Mucosa of descending colon (tissue), 3 donors: ENCODE measurements around the gene CPSF4L. TPM values are rescaled to one million over a fixed set of nuclear protein-coding genes. Genes with fewer than 3 reads are reported as not detected.

ENCODE experiments used
- ATAC-seq: fragments of 200-7000 bp; cut with Tn5 transposase; one replicate; pipeline ENCODE4 v1.9.1; 2020; ENCODE audit warnings: mild to moderate bottlenecking, moderate library complexity
- DNase-seq, 3 donors: peaks; one replicate each; pipeline ENCODE4 v3.0.0-alpha.2; 2020
- H3K36me3 ChIP-seq: fragments of 200-600 bp; one replicate; pipeline ENCODE4 v1.8.0; 2021; ENCODE audit warnings: low read depth, mild to moderate bottlenecking
- H3K4me1 ChIP-seq: fragments of 200-600 bp; one replicate; pipeline ENCODE4 v1.8.0; 2021; ENCODE audit warnings: low read depth, mild to moderate bottlenecking
- H3K4me3 ChIP-seq: fragments of 200-600 bp; one replicate; pipeline ENCODE4 v1.8.0; 2021; ENCODE audit warnings: mild to moderate bottlenecking
- H3K9me3 ChIP-seq: fragments of 200-600 bp; one replicate; pipeline ENCODE4 v1.8.0; 2021; ENCODE audit warnings: mild to moderate bottlenecking
- CTCF ChIP-seq: fragments of 200-600 bp; IDR thresholded peaks from one replicate; pipeline ENCODE4 v1.8.0; 2022; ENCODE audit warnings: antibody characterized with exemption, mild to moderate bottlenecking
- intact Hi-C, 2 donors: fragments of 100-400 bp; cut with DNase I in 1 of 2; cut with micrococcal nuclease in 1 of 2; formaldehyde crosslinking; loops; one replicate each; pipeline versions ENCODE4 v1.11.0 to v1.11.1; 2022; cut with DNase I, micrococcal nuclease
- total RNA-seq, 3 donors: library from RNA; stranded (reverse); fragmentation: NEBNext Ultra II Directional in 2 of 3; extraction: Animal tissue kit (Norgen Biotek cat#: 25700) in 2 of 3; gene quantifications; one replicate each; pipeline versions ENCODE4 v1.2.1 to v1.2.4, GENCODE V29; 2021 to 2023
- donor health status: DM: no; HTN: no; CAD: no; lungs with moderate emphysema.
- donor health status: DM: no; HTN: no; CAD: no.
- donor health status: DM: no; HTN: yes; CAD: no.

CPSF4L gene
- total RNA-seq, 3 donors from 2014 or later, result not detected

- Histone ChIP-seq H3K9me3 (no peaks in the 10 kb centered on the region), H3K4me1 (peaks cover 8% of the 10 kb centered on the region), H3K4me3 (no peak overlapping the region), H3K36me3 (no peaks in the 10 kb centered on the region)
- no peak for TF ChIP-seq CTCF
- no peak for DNase-seq
- intact Hi-C loops, result no loop called here
- ATAC-seq, result no peak
Measured at GRCh38 chr17:73223626-73224230, 38.0 kb downstream of the CPSF4L start.

DNA sequence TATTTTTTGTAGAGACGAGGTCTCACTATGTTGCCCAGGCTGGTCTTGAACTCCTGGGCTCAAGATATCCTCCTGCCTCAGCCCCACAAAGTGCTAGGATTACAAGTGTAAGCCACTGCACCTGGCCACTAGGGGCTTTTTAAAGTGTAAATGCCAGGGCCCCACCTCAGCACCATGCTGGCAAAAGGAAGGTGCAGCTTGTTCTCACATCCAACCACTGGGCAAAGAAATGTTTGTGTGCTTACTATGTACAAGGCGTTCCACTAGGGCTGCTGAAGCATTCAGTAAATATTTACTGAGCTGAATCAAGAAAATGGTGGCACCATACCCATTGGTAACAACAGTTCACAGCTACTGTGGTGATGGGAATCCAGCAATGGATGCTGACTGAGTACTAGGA lies 46.2 kb downstream of the CPSF4L start:
- Histone ChIP-seq H3K9me3 (no peaks in the 10 kb centered on the region), H3K4me1 (no peaks in the 10 kb centered on the region), H3K4me3 (no peak overlapping the region), H3K36me3 (no peaks in the 10 kb centered on the region)
- no peak for TF ChIP-seq CTCF
- intact Hi-C loops, result no loop called here
- ATAC-seq, result peak; percentile 53
- DNase-seq, result no peak

GRCh38 chr17:73214851-73215250 lies 46.8 kb downstream of the CPSF4L start:
- Histone ChIP-seq H3K4me1 (no peaks in the 10 kb centered on the region), H3K9me3 (no peaks in the 10 kb centered on the region), H3K4me3 (no peak overlapping the region), H3K36me3 (no peaks in the 10 kb centered on the region)
- no peak for TF ChIP-seq CTCF
- intact Hi-C loops, result no loop called here
- ATAC-seq, result no peak
- no peak for DNase-seq

- intact Hi-C loops, result no loop called here
- Histone ChIP-seq H3K9me3 (no peaks in the 10 kb centered on the region), H3K4me1 (no peaks in the 10 kb centered on the region), H3K36me3 (no peaks in the 10 kb centered on the region), H3K4me3 (no peak overlapping the region)
- ATAC-seq, result no peak
- DNase-seq, result no peak
- no peak for TF ChIP-seq CTCF
Measured at GRCh38 chr17:73214008-73214407, 47.7 kb downstream of the CPSF4L start.

DNA sequence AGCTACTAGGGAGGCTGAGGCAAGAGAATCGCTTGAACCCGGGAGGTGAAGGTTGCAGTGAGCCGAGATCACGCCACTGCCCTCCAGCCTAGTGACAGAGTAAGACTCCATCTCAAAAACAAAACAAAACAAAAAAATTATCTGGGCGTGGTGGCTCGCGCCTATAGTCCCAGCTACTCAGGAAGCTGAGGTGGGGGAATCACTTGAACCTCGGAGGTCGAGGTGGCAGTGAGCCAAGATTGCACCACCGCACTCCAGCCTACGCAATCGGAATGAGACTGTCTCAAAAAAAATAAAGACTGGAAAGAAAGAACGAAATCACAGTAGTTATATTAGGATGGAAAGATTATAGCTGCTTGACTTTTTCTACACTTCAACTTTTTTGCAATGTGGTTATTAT lies 49.9 kb downstream of the CPSF4L start:
- TF ChIP-seq CTCF, result no peak
- Histone ChIP-seq H3K4me1 (no peaks in the 10 kb centered on the region), H3K9me3 (no peaks in the 10 kb centered on the region), H3K4me3 (no peak overlapping the region), H3K36me3 (no peaks in the 10 kb centered on the region)
- DNase-seq, result no peak
- ATAC-seq, result no peak
- intact Hi-C loops, result no loop called here
